OCI-LY7 (cell line): Measurements from ENCODE around the gene NFIX. TPM values are rescaled to one million over a fixed set of nuclear protein-coding genes. Genes with fewer than 3 reads are reported as not detected.
A peak's percentile ranks its signal among the peaks of the same experiment; 100 is the strongest.

ENCODE experiments used
- BruUV-seq: library from RNA; stranded (reverse); fragments of 400-500 nt; replicated peaks from 2 replicates; lab custom pipeline; 2021; lab: Mats Ljungman, UMichigan
- CTCF ChIA-PET: fragments of 300-600 bp; sonication (Branson Sonifier 250); formaldehyde crosslinking; loops from one replicate; lab custom pipeline; 2022; ENCODE audit warnings: antibody characterized with exemption; ENCODE audit not compliant: unreplicated experiment; lab: Charles Lee
- POLR2A ChIA-PET: fragments of 300-600 bp; sonication (Branson Sonifier 250); formaldehyde crosslinking; loops from one replicate; lab custom pipeline; 2022; ENCODE audit warnings: antibody characterized with exemption; lab: Charles Lee
- DNase-seq: peaks from one replicate; pipeline ENCODE4 v3.0.0-alpha.2; 2015; ENCODE audit warnings: low spot score
- H2AFZ ChIP-seq: fragments of 200-600 bp; sonication (generic), shearing (Covaris generic); 2 replicates; pipeline ENCODE4 v1.6.1; 2014; ENCODE audit warnings: mild to moderate bottlenecking, antibody characterized with exemption, low read length, moderate library complexity
- H3K27ac ChIP-seq: fragments of 200-600 bp; sonication (generic); 2 replicates; pipeline ENCODE4 v1.5.1; 2014; ENCODE audit warnings: mixed run types, low read depth, mild to moderate bottlenecking, moderate library complexity, low read length, inconsistent platforms; ENCODE audit not compliant: poor library complexity, severe bottlenecking
- H3K36me3 ChIP-seq: fragments of 200-600 bp; sonication (generic); 2 replicates; pipeline ENCODE4 v1.6.1; 2014; ENCODE audit warnings: mild to moderate bottlenecking, antibody characterized with exemption, low read length, moderate library complexity, mixed read lengths; ENCODE audit not compliant: insufficient read depth
- H3K4me1 ChIP-seq: fragments of 200-600 bp; sonication (generic); 2 replicates; pipeline ENCODE4 v1.5.1; 2014; ENCODE audit warnings: mild to moderate bottlenecking, low read length; ENCODE audit not compliant: insufficient read depth, poor library complexity, severe bottlenecking
- H3K4me2 ChIP-seq: fragments of 200-600 bp; sonication (generic); 2 replicates; pipeline ENCODE4 v1.6.1; 2014; ENCODE audit warnings: mild to moderate bottlenecking, low read length
- H3K4me3 ChIP-seq: fragments of 200-600 bp; sonication (generic); 2 replicates; pipeline ENCODE4 v1.5.1; 2014; ENCODE audit warnings: mild to moderate bottlenecking, low read depth, low read length; ENCODE audit not compliant: poor library complexity, severe bottlenecking
- H3K79me2 ChIP-seq: fragments of 200-600 bp; sonication (generic); 2 replicates; pipeline ENCODE4 v1.6.1; 2016; ENCODE audit warnings: low read depth, mild to moderate bottlenecking, low read length, moderate library complexity, mixed read lengths; ENCODE audit not compliant: insufficient read depth
- H3K9me2 ChIP-seq: fragments of 200-600 bp; sonication (generic); 2 replicates; pipeline ENCODE4 v1.6.1; 2016; ENCODE audit warnings: mild to moderate bottlenecking, low read length, mixed read lengths; ENCODE audit not compliant: insufficient read depth
- H3K9me3 ChIP-seq: fragments of 200-600 bp; sonication (generic); 2 replicates; pipeline ENCODE4 v1.6.1; 2014; ENCODE audit warnings: mild to moderate bottlenecking, mixed run types, low read length, mixed read lengths
- H4K20me1 ChIP-seq: fragments of 200-600 bp; sonication (generic); 2 replicates; pipeline ENCODE4 v1.6.1; 2014; ENCODE audit warnings: mild to moderate bottlenecking, antibody characterized with exemption, low read length, moderate library complexity, mixed read lengths; ENCODE audit not compliant: insufficient read depth
- EZH2phosphoT487 ChIP-seq: fragments of 200-600 bp; sonication (generic); IDR thresholded peaks from 2 replicates; pipeline ENCODE4 v1.6.1; 2018; ENCODE audit warnings: low read depth, borderline replicate concordance, mild to moderate bottlenecking, mixed run types, antibody characterized with exemption, low read length, moderate library complexity, mixed read lengths
- intact Hi-C: fragments of 100-400 bp; cut with micrococcal nuclease; formaldehyde crosslinking; loops from one replicate; pipeline ENCODE4 v1.10.0; 2022; ENCODE audit not compliant: unreplicated experiment
- total RNA-seq, 2 experiments: library from RNA; depleted of rRNA in 1 of 2; stranded (reverse); fragments of >200 nt in 1 of 2; shearing (Covaris generic) in 1 of 2; gene quantifications; 2 replicates each; pipeline ENCODE4 v1.2.3, GENCODE V29; 2014 to 2022
- TF ChIP-seq, protein P1 (sequence below): fragments of 200-600 bp; sonication (generic); conservative IDR thresholded peaks from 2 replicates; pipeline ENCODE4 v1.5.1; 2014; ENCODE audit warnings: mild to moderate bottlenecking, antibody characterized with exemption, low read length, moderate library complexity, mixed read lengths

Gene NFIX
- total RNA-seq, 2 experiments from 2014 or later: 0.16 to 0.72 TPM

DNA sequence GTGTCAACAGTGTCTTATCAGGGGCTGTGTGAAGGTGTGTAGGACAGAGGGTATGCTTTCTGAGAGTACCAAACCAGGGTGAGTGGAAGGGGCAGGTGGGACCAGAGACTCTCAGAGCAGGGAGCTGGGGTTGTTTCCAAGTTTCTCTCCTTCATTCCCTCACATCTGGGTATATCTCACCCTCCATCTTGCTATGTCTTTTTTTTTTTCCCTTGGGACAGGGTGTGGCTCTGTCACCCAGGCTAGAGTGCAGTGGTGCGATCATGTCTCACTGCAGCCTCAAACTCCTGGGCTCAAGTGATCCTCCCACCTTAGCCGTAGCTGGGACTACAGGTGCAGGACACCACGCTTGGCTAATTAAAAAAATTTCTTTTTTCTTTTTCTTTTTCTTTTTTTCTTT is 15.3 kb upstream of the NFIX start:
- Histone ChIP-seq H3K4me2 (no peak overlapping the region), H3K79me2 (no peaks in the 10 kb centered on the region), H3K9me3 (no peaks in the 10 kb centered on the region), H4K20me1 (no peaks in the 10 kb centered on the region), H3K9me2 (no peaks in the 10 kb centered on the region), H3K36me3 (no peaks in the 10 kb centered on the region), H2AFZ (no peak overlapping the region), H3K4me1 (no peaks in the 10 kb centered on the region), H3K4me3 (no peak overlapping the region), H3K27ac (no peak overlapping the region)
- ChIA-PET CTCF (no interaction called here), POLR2A (no interaction called here)
- no TSS peak for BruUV-seq
- no peak for TF ChIP-seq EZH2phosphoT487
- TF ChIP-seq, protein P1, sequence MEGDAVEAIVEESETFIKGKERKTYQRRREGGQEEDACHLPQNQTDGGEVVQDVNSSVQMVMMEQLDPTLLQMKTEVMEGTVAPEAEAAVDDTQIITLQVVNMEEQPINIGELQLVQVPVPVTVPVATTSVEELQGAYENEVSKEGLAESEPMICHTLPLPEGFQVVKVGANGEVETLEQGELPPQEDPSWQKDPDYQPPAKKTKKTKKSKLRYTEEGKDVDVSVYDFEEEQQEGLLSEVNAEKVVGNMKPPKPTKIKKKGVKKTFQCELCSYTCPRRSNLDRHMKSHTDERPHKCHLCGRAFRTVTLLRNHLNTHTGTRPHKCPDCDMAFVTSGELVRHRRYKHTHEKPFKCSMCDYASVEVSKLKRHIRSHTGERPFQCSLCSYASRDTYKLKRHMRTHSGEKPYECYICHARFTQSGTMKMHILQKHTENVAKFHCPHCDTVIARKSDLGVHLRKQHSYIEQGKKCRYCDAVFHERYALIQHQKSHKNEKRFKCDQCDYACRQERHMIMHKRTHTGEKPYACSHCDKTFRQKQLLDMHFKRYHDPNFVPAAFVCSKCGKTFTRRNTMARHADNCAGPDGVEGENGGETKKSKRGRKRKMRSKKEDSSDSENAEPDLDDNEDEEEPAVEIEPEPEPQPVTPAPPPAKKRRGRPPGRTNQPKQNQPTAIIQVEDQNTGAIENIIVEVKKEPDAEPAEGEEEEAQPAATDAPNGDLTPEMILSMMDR: no peak
- no peak for DNase-seq
- intact Hi-C loops: loop anchor here (5.0 kb wide), 1 partner anchor 282 kb away; no protein-coding TSS in a partner anchor

DNA sequence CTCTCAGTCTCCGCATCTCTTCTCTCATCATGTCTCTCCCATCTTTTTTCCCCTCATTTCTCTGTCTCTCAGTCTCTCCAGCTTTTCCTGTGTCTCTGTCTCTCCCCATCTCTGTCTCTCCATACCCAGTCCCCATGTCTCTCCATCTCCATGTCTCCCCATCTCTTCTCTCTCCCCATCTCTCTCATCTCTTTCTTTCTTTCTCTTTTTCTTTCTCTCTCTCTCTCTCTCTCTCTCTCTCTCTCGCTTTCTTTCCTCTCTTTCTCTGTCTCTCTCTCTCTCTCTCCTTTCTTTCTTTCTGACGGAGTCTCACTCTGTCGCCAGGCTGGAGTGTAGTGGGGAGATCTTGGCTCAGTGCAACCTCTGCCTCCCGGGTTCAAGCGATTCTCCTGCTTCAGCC is 12.6 kb upstream of the NFIX start:
- POLR2A ChIA-PET: no interaction called here
- Histone ChIP-seq H3K79me2 (no peaks in the 10 kb centered on the region), H3K4me1 (no peaks in the 10 kb centered on the region), H3K4me2 (no peak overlapping the region), H3K4me3 (no peak overlapping the region), H2AFZ (no peak overlapping the region), H4K20me1 (no peaks in the 10 kb centered on the region), H3K27ac (no peak overlapping the region), H3K36me3 (no peaks in the 10 kb centered on the region), H3K9me2 (no peaks in the 10 kb centered on the region), H3K9me3 (no peaks in the 10 kb centered on the region)
- intact Hi-C loops: loop anchor here (2.0 kb wide), 1 partner anchor 78 kb away; no protein-coding TSS in a partner anchor
- CTCF ChIA-PET: no interaction called here
- no peak for DNase-seq
- TF ChIP-seq, protein P1: no peak
- no peak for TF ChIP-seq EZH2phosphoT487
- BruUV-seq: no TSS peak

GRCh38 chr19:12983091-12983490 is 12.2 kb upstream of the NFIX start:
- H3K9me2 ChIP-seq: no peaks in the 10 kb centered on the region
- no peaks in the 10 kb centered on the region for H3K4me1 ChIP-seq
- H3K36me3 ChIP-seq: no peaks in the 10 kb centered on the region
- no peaks in the 10 kb centered on the region for H3K9me3 ChIP-seq
- TF ChIP-seq EZH2phosphoT487: no peak
- TF ChIP-seq, protein P1: no peak
- CTCF ChIA-PET: interaction anchor here (0.6 kb wide), 1 partner anchor 51 kb away, joined by 3 read pairs; no protein-coding TSS in a partner anchor
- no peaks in the 10 kb centered on the region for H4K20me1 ChIP-seq
- intact Hi-C loops: loop anchor here (2.0 kb wide), 1 partner anchor 78 kb away; no protein-coding TSS in a partner anchor
- DNase-seq: no peak
- no TSS peak for BruUV-seq
- POLR2A ChIA-PET: no interaction called here
- H2AFZ ChIP-seq: peak overlapping the region; percentile 48; the same call in 1 of the 2 replicates
- peak overlapping the region; percentile 51 for H3K4me3 ChIP-seq
- no peak overlapping the region for H3K27ac ChIP-seq
- no peaks in the 10 kb centered on the region for H3K79me2 ChIP-seq
- peak overlapping the region; percentile 59 for H3K4me2 ChIP-seq
